ENCODE measurements around the gene SH3PXD2A. TPM values are rescaled to one million over a fixed set of nuclear protein-coding genes. Genes with fewer than 3 reads are reported as not detected.
A peak's percentile ranks its signal among the peaks of the same experiment; 100 is the strongest.

SH3PXD2A gene
- total RNA-seq, 3 donors from 2014 or later: 14.3 to 30.5 (median 14.7) TPM

- no peak overlapping the region for H3K27ac ChIP-seq
- H3K9me3 ChIP-seq: no peaks in the 10 kb centered on the region
- TF ChIP-seq POLR2AphosphoS5 (IDR thresholded peaks at IDR 0.05) (no peak), CTCF (IDR thresholded peaks at IDR 0.05) (no peak), POLR2A (IDR thresholded peaks at IDR 0.05) (no peak)
- H3K4me3 ChIP-seq: no peak overlapping the region
- intact Hi-C loops (cut with DNase I; ENCODE audit: low total_unique reads): no loop called here
- H3K27me3 ChIP-seq: no peaks in the 10 kb centered on the region
- no peak for DNase-seq (ENCODE audit: low spot score in 2 of 2)
- H3K4me1 ChIP-seq: no peaks in the 10 kb centered on the region
- H3K36me3 ChIP-seq: no peaks in the 10 kb centered on the region
These were observed 157.1 kb downstream of the SH3PXD2A start for GRCh38 chr10:103698266-103698665.

GRCh38 chr10:103697787-103698186 lies 157.6 kb downstream of the SH3PXD2A start:
- no peaks in the 10 kb centered on the region for H3K4me1 ChIP-seq
- no peaks in the 10 kb centered on the region for H3K9me3 ChIP-seq
- intact Hi-C loops (cut with DNase I; ENCODE audit: low total_unique reads): no loop called here
- no peaks in the 10 kb centered on the region for H3K36me3 ChIP-seq
- no peak overlapping the region for H3K27ac ChIP-seq
- DNase-seq (ENCODE audit: low spot score in 2 of 2): no peak
- H3K27me3 ChIP-seq: no peaks in the 10 kb centered on the region
- no peak for TF ChIP-seq POLR2AphosphoS5 (IDR thresholded peaks at IDR 0.05)
- no peak for TF ChIP-seq CTCF (IDR thresholded peaks at IDR 0.05)
- TF ChIP-seq POLR2A (IDR thresholded peaks at IDR 0.05): no peak
- no peak overlapping the region for H3K4me3 ChIP-seq

- TF ChIP-seq CTCF (IDR thresholded peaks at IDR 0.05): no peak
- TF ChIP-seq POLR2A (IDR thresholded peaks at IDR 0.05): no peak
- no peak for TF ChIP-seq POLR2AphosphoS5 (IDR thresholded peaks at IDR 0.05)
- Histone ChIP-seq H3K4me3 (no peak overlapping the region), H3K27ac (peak overlapping the region in 1 of 2 donors; percentile 82), H3K4me1 (no peaks in the 10 kb centered on the region), H3K27me3 (no peaks in the 10 kb centered on the region), H3K36me3 (no peaks in the 10 kb centered on the region), H3K9me3 (no peaks in the 10 kb centered on the region)
- intact Hi-C loops (cut with DNase I; ENCODE audit: low total_unique reads): no loop called here
- no peak for DNase-seq (ENCODE audit: low spot score in 2 of 2)
These were observed 158.8 kb downstream of the SH3PXD2A start for GRCh38 chr10:103696411-103697145.

GRCh38 chr10:103696094-103696410 lies 159.3 kb downstream of the SH3PXD2A start:
- Histone ChIP-seq H3K9me3 (no peaks in the 10 kb centered on the region), H3K4me3 (no peak overlapping the region), H3K27ac (peak overlapping the region in 1 of 2 donors; percentile 82), H3K27me3 (no peaks in the 10 kb centered on the region), H3K36me3 (no peaks in the 10 kb centered on the region), H3K4me1 (no peaks in the 10 kb centered on the region)
- no peak for DNase-seq (ENCODE audit: low spot score in 2 of 2)
- TF ChIP-seq CTCF (IDR thresholded peaks at IDR 0.05) (no peak), POLR2A (IDR thresholded peaks at IDR 0.05) (no peak), POLR2AphosphoS5 (IDR thresholded peaks at IDR 0.05) (no peak)
- intact Hi-C loops (cut with DNase I; ENCODE audit: low total_unique reads): no loop called here

- peak overlapping the region in 1 of 2 donors; percentile 82 for H3K27ac ChIP-seq
These were observed 159.8 kb downstream of the SH3PXD2A start for GRCh38 chr10:103695584-103696005.

More at GRCh38 chr10:103695584-103696005, 159.8 kb downstream of the SH3PXD2A start:
- Histone ChIP-seq H3K27me3 (no peaks in the 10 kb centered on the region), H3K4me3 (no peak overlapping the region), H3K9me3 (no peaks in the 10 kb centered on the region), H3K36me3 (no peaks in the 10 kb centered on the region), H3K4me1 (no peaks in the 10 kb centered on the region)
- intact Hi-C loops (cut with DNase I; ENCODE audit: low total_unique reads): no loop called here
- DNase-seq (ENCODE audit: low spot score in 2 of 2): no peak
- TF ChIP-seq POLR2A (IDR thresholded peaks at IDR 0.05) (no peak), CTCF (IDR thresholded peaks at IDR 0.05) (no peak), POLR2AphosphoS5 (IDR thresholded peaks at IDR 0.05) (no peak)
